ENCODE data around the gene ZDHHC8. TPM values are rescaled to one million over a fixed set of nuclear protein-coding genes. Genes with fewer than 3 reads are reported as not detected.

Gene ZDHHC8
- total and polyA plus RNA-seq, 2 donors (not counting 1 experiment from before 2014, with no cell fraction given) = 94.4 to 96.9 TPM

GRCh38 chr22:20106205-20106848 lies 25.3 kb upstream of the ZDHHC8 start:
- CTCF ChIA-PET = interaction anchor here (1.0 kb wide), 1 partner anchor 16 kb away, joined by 4 read pairs; no protein-coding TSS in a partner anchor
- POLR2A ChIA-PET = no interaction called here
- Mint-ChIP-seq H3K9me3 (ENCODE audit: insufficient read depth) (no peaks in the 10 kb centered on the region), H3K4me1 (peaks cover 7% of the 10 kb centered on the region), H3K4me3 (no peak overlapping the region), H3K27ac (no peak overlapping the region), H3K27me3 (no peaks in the 10 kb centered on the region)
- intact Hi-C loops (cut with micrococcal nuclease) = no loop called here
- Histone ChIP-seq H3K36me3 (replicated peaks in 1 of 2; ENCODE audit: control extremely low read depth in 1 of 2, control insufficient read depth in 1 of 2, extremely low read depth in 1 of 2, insufficient read depth in 2 of 2, low read length in 1 of 2) (peaks cover 0 to 42% of the 10 kb centered on the region in 2 experiments), H3K27me3 (replicated peaks in 1 of 4; ENCODE audit: control extremely low read depth in 1 of 4, control insufficient read depth in 3 of 4, insufficient read depth in 4 of 4, low read length in 3 of 4) (no peaks in the 10 kb centered on the region), H4K20me1 (ENCODE audit: control insufficient read depth, insufficient read depth, low read length, poor library complexity, severe bottlenecking) (no peaks in the 10 kb centered on the region), H3K4me3 (ENCODE audit: control extremely low read depth in 1 of 5, extremely low read depth in 1 of 5, insufficient read depth in 1 of 5, low read depth in 2 of 5, low read length in 4 of 5) (no peak overlapping the region), H2AFZ (ENCODE audit: insufficient read depth, low read depth, low read length, poor library complexity, severe bottlenecking) (no peak overlapping the region), H3K9ac (ENCODE audit: low read length) (no peak overlapping the region), H3K4me2 (replicated peaks; ENCODE audit: low read depth, low read length, poor library complexity, severe bottlenecking) (no peak overlapping the region), H3K4me1 (ENCODE audit: control insufficient read depth in 2 of 2, insufficient read depth in 2 of 2, low read length in 2 of 2) (peaks cover 0 to 2% of the 10 kb centered on the region in 2 donors), H3K9me3 (ENCODE audit: control extremely low read depth in 1 of 3, control insufficient read depth in 2 of 3, insufficient read depth in 1 of 3, low read length in 2 of 3) (no peaks in the 10 kb centered on the region), H3K79me2 (ENCODE audit: control insufficient read depth, insufficient read depth, low read length) (no peaks in the 10 kb centered on the region), H3K27ac (ENCODE audit: low read length in 2 of 2) (no peak overlapping the region)
- no peak for TF ChIP-seq EZH2 (IDR thresholded peaks at IDR 0.05; ENCODE audit: borderline replicate concordance, insufficient read depth, low read depth, low read length, poor library complexity, severe bottlenecking)
- TF ChIP-seq, protein P1, sequence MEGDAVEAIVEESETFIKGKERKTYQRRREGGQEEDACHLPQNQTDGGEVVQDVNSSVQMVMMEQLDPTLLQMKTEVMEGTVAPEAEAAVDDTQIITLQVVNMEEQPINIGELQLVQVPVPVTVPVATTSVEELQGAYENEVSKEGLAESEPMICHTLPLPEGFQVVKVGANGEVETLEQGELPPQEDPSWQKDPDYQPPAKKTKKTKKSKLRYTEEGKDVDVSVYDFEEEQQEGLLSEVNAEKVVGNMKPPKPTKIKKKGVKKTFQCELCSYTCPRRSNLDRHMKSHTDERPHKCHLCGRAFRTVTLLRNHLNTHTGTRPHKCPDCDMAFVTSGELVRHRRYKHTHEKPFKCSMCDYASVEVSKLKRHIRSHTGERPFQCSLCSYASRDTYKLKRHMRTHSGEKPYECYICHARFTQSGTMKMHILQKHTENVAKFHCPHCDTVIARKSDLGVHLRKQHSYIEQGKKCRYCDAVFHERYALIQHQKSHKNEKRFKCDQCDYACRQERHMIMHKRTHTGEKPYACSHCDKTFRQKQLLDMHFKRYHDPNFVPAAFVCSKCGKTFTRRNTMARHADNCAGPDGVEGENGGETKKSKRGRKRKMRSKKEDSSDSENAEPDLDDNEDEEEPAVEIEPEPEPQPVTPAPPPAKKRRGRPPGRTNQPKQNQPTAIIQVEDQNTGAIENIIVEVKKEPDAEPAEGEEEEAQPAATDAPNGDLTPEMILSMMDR (IDR thresholded peaks at IDR 0.05) = no peak
- ATAC-seq (ENCODE audit: low read depth) (no peak), DNase-seq (no peak)
- WGBS (ENCODE audit: insufficient coverage) = 93% methylated on average over 20 of the region's 20 CpGs

GRCh38 chr22:20106849-20107237 lies 24.8 kb upstream of the ZDHHC8 start:
- Histone ChIP-seq H3K4me1 (ENCODE audit: control insufficient read depth in 2 of 2, insufficient read depth in 2 of 2, low read length in 2 of 2) (peaks cover 0 to 6% of the 10 kb centered on the region in 2 donors), H3K27me3 (replicated peaks in 1 of 4; ENCODE audit: control extremely low read depth in 1 of 4, control insufficient read depth in 3 of 4, insufficient read depth in 4 of 4, low read length in 3 of 4) (no peaks in the 10 kb centered on the region), H3K9ac (ENCODE audit: low read length) (no peak overlapping the region), H3K79me2 (ENCODE audit: control insufficient read depth, insufficient read depth, low read length) (no peaks in the 10 kb centered on the region), H2AFZ (ENCODE audit: insufficient read depth, low read depth, low read length, poor library complexity, severe bottlenecking) (no peak overlapping the region), H3K4me3 (ENCODE audit: control extremely low read depth in 1 of 5, extremely low read depth in 1 of 5, insufficient read depth in 1 of 5, low read depth in 2 of 5, low read length in 4 of 5) (no peak overlapping the region), H3K9me3 (ENCODE audit: control extremely low read depth in 1 of 3, control insufficient read depth in 2 of 3, insufficient read depth in 1 of 3, low read length in 2 of 3) (no peaks in the 10 kb centered on the region), H3K36me3 (replicated peaks in 1 of 2; ENCODE audit: control extremely low read depth in 1 of 2, control insufficient read depth in 1 of 2, extremely low read depth in 1 of 2, insufficient read depth in 2 of 2, low read length in 1 of 2) (peaks cover 0 to 41% of the 10 kb centered on the region in 2 experiments), H3K27ac (ENCODE audit: low read length in 2 of 2) (no peak overlapping the region), H3K4me2 (replicated peaks; ENCODE audit: low read depth, low read length, poor library complexity, severe bottlenecking) (no peak overlapping the region), H4K20me1 (ENCODE audit: control insufficient read depth, insufficient read depth, low read length, poor library complexity, severe bottlenecking) (no peaks in the 10 kb centered on the region)
- intact Hi-C loops (cut with micrococcal nuclease) = no loop called here
- CTCF ChIA-PET = no interaction called here
- TF ChIP-seq, protein P1 (IDR thresholded peaks at IDR 0.05) = no peak
- no peak for TF ChIP-seq EZH2 (IDR thresholded peaks at IDR 0.05; ENCODE audit: borderline replicate concordance, insufficient read depth, low read depth, low read length, poor library complexity, severe bottlenecking)
- Mint-ChIP-seq H3K4me3 (no peak overlapping the region), H3K27me3 (no peaks in the 10 kb centered on the region), H3K9me3 (ENCODE audit: insufficient read depth) (no peaks in the 10 kb centered on the region), H3K27ac (no peak overlapping the region), H3K4me1 (peaks cover 9% of the 10 kb centered on the region)
- POLR2A ChIA-PET = no interaction called here
- WGBS (ENCODE audit: insufficient coverage) = 94% methylated on average over 7 of the region's 10 CpGs
- ATAC-seq (ENCODE audit: low read depth) = no peak
- no peak for DNase-seq

Measured in B cell (primary cell).